NB4 (cell line): ENCODE results near the gene SNX9.

Experiments
- DNase-seq: peaks from one replicate; pipeline ENCODE4 v3.0.0; 2010; ENCODE audit warnings: low read depth
- H3K4me3 ChIP-seq: one replicate; pipeline ENCODE4 v1.5.1; 2011; ENCODE audit warnings: mild to moderate bottlenecking, low read depth, low read length, moderate library complexity
- MYC ChIP-seq: IDR thresholded peaks from 2 replicates; pipeline ENCODE4 v1.6.1; 2011; ENCODE audit warnings: low read depth, low read length
- POLR2A ChIP-seq: IDR thresholded peaks from 2 replicates; pipeline ENCODE4 v1.6.1; 2011; ENCODE audit warnings: mild to moderate bottlenecking; ENCODE audit not compliant: insufficient read length; ENCODE audit errors: extremely low read depth
- TF ChIP-seq, protein P1 (sequence below): IDR thresholded peaks from one replicate; pipeline ENCODE4 v1.5.1; 2012; ENCODE audit warnings: low read depth, low read length
- TF ChIP-seq, protein P2 (sequence below): IDR thresholded peaks from 2 replicates; pipeline ENCODE4 v1.6.1; 2011; ENCODE audit warnings: low read depth, low read length

Gene SNX9

GRCh38 chr6:157847846-157848245 is 24.8 kb downstream of the SNX9 start:
- H3K4me3 ChIP-seq: no peak overlapping the region
- TF ChIP-seq, protein P1, sequence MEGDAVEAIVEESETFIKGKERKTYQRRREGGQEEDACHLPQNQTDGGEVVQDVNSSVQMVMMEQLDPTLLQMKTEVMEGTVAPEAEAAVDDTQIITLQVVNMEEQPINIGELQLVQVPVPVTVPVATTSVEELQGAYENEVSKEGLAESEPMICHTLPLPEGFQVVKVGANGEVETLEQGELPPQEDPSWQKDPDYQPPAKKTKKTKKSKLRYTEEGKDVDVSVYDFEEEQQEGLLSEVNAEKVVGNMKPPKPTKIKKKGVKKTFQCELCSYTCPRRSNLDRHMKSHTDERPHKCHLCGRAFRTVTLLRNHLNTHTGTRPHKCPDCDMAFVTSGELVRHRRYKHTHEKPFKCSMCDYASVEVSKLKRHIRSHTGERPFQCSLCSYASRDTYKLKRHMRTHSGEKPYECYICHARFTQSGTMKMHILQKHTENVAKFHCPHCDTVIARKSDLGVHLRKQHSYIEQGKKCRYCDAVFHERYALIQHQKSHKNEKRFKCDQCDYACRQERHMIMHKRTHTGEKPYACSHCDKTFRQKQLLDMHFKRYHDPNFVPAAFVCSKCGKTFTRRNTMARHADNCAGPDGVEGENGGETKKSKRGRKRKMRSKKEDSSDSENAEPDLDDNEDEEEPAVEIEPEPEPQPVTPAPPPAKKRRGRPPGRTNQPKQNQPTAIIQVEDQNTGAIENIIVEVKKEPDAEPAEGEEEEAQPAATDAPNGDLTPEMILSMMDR: no peak
- TF ChIP-seq MYC (no peak), POLR2A (no peak)
- TF ChIP-seq, protein P2, sequence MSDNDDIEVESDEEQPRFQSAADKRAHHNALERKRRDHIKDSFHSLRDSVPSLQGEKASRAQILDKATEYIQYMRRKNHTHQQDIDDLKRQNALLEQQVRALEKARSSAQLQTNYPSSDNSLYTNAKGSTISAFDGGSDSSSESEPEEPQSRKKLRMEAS: no peak
- DNase-seq: no peak

GRCh38 chr6:157848693-157849092 is 25.6 kb downstream of the SNX9 start:
- no peak overlapping the region for H3K4me3 ChIP-seq
- TF ChIP-seq POLR2A (no peak), MYC (no peak)
- TF ChIP-seq, protein P1: no peak
- TF ChIP-seq, protein P2: no peak
- DNase-seq: no peak

- DNase-seq: no peak
- H3K4me3 ChIP-seq: no peak overlapping the region
- TF ChIP-seq, protein P1: no peak
- TF ChIP-seq, protein P2: no peak
- no peak for TF ChIP-seq MYC
Measured at GRCh38 chr6:157849288-157850017, 26.4 kb downstream of the SNX9 start.

DNA sequence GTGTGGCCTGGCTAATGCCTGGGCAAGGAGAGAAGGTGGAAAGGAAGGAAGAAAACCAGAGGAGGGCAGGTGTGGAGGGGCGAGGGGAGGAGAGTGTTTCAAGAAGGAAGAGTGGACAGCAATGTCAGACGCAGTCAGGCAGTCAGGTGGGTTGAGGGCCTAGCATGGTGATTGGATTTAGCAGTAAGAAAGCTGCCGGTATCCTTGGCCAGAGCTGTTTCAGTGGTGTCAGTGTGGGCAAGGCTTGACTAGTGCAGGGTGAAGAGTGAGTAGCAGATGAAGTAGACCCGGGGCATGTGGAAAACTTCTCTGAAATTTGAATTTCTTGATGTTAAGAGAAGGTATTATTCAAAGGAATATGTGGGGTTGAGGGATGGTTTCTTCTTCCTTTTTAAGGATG is 27.0 kb downstream of the SNX9 start:
- no peak overlapping the region for H3K4me3 ChIP-seq
- DNase-seq: no peak
- TF ChIP-seq MYC (no peak), POLR2A (no peak)
- TF ChIP-seq, protein P1: no peak
- TF ChIP-seq, protein P2: no peak

DNA sequence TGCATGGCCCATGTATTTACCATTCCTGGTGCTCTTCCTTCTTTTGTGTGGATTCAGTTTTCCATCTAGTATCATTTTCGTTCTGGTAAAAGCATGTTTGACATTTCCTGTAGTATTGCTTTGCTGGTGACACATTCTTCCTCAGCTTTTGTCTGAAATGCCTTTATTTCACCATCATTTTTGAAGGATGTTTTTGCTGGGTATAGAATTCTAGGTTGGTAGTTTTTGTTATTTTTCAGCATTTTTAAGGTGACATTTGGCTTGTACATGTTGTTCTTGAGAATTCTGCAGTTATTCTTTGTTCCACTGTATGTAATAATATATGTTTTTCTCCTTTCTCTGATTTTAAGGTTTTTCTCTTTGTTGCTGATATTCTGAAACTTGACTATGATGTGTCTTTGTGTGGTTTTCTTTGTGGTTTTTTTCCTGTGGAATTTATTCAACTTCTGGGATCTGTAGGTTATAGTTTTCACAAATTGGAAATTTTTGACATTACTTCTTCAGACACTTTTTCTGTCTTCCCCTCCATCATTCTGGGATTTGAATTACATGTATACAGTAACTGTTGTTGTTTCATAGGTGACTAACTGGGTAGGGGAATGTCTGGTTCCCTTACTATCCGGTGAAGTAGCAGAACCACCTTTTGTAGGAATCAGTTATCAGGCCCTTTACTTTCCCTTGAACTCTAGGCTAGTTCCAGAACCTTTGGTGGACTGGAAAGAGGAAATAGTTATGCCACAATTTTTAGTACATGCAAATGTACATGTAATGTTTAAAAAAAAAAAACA is 30.2 kb downstream of the SNX9 start:
- H3K4me3 ChIP-seq: no peak overlapping the region

More for the DNA sequence above, 30.2 kb downstream of the SNX9 start:
- TF ChIP-seq, protein P2: no peak
- no peak for TF ChIP-seq MYC
- TF ChIP-seq, protein P1: no peak
- TF ChIP-seq POLR2A: no peak
- DNase-seq: no peak
